CD4-positive, alpha-beta T cell treated with Interleukin-12 subunit alpha and Interleukin-12 subunit beta, for 1 hour (primary cell): ENCODE data around the gene BRD3.

Source experiments
- DNase-seq: peaks from one replicate; pipeline ENCODE4 v3.0.0-alpha.2; 2020

BRD3 gene

DNA sequence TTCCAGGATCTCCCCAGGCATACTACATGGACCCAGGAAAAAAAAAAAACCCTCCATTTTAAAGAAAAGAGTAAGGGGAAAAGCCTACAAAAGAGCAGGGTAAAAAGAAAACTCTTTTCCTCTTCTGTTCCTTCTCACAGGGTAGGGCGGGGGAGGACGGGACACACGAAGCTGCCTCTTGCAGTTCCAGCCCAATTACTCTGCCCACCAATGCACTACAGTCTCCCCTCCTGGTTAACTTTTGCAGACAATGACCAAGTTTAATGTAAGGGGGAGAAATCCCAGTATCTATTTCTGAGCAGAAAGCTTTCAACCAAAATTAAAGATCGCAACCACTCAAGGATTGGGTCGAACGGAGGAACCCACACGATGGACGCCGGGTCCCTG is 1.3 kb downstream of the BRD3 start:
- no peak for DNase-seq

DNA sequence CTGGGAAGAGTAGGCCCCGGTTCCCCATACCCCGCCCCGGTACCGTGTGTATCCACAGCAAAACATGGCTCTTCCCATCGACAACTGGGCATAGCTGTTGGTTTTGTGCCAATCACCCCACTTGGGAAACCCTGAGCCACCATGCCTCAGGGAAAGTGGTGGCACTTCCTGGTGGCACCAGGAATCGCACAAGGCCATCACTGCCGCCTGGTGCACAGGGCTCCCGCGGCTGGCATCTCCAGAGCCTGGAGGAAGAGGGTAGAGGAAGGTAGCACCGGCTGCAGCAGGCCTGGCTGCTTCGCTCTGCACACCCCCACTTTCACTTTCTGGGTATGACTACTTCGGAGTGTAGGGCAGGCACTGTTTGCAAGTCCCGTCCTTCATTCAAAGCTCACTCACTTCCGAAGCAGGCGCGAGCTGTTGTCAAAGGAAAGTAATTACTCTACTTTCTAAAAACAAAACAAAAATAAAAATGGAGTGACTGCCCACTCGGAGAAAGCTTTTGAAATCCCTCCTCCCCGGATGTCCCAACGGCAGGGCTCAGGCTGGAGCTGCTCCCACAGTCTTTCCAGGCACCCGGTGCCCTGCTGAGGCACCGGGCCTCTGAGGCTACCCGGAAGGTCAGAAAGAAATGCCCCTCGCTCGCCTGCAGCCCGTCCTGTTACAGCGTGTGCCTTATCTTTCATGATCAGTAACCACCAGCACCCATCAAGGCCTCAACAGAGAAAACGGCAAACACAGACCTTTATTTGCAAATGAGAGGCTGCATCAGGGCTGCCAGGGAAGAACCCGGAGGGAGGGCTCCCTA is 2.0 kb downstream of the BRD3 start:
- peak; percentile 65 for DNase-seq

DNA sequence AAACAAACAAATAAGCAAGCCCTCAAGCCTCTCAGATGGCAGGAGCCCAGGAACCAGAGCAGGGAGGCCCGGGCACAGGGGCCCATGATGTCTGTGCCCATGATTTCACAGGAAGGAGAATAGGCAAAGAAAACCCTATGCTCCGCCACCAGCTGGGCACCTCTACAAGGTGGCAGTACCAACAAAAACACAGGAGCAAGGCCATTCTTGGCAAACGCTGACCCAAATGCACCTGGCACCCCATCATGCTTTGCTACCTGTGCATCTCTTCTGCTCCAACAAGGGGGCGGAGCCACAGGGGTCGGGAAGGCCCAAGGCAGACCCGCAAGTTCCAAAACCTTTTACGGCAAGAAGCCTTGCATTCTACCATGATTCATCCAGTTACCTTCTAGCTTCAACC is 3.1 kb downstream of the BRD3 start:
- DNase-seq, result no peak

DNA sequence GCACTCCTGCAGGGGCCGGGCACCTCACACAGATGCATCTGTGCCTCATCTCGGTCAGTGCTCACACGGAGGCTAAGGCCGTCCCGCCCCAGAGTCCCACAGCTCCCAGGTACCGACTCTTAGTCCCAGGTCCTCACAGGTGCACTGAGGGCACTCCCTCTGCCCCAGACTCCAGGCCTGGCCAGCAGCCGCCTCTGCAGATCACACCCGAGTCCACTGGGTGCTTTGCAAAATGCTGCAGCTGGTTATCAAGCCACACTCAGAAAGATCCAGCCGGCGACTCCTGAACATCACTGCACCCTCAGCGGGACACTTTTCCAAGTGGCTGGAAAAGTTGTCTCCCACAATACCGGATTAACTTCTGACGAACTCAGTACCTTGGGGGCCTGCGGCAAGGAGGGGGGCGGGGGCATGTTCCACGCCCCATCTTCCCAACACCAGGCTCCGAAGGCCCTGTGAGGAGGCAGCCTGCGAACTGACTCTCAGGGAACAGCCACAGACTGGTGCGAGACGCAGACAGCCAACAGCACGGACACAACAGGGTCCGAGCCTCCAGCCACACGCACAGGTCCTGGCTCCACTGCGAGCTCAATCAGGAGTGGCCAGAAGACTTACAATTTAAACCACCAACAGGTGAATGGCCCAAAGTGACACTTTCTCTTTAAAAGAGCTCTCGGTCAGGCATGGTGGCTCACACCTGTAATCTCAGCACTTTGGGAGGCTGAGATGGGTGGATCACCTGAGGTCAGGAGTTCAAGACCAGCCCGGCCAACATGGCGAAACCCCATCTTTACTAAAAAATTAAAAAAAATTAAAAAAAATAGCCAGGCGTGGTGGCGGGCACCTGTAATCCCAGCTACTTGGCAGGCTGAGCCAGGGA is 4.0 kb downstream of the BRD3 start:
- no peak for DNase-seq

DNA sequence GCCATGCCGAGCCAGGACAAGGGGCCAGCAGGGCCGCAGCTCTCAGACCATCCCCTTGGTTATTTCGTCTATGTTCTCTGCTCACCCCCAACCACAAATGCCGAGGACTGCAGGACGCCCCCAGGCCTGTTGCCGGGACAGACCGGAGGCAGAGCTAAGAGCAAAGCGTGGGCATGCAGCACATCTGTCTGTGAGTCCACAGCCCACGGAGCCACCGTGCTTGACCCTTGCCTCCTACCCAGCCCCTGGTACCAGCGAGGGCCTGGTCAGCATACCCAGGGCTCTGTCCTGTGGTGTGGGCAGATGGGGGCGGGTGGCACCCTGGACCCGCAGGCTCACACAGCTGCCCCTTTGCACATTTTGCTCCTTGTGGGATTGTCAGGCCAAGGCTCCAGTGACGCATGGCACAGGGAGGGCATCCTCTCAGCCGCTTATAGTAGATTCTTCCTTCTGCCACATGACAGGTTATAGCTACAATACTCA is 4.7 kb downstream of the BRD3 start:
- DNase-seq, result no peak

DNA sequence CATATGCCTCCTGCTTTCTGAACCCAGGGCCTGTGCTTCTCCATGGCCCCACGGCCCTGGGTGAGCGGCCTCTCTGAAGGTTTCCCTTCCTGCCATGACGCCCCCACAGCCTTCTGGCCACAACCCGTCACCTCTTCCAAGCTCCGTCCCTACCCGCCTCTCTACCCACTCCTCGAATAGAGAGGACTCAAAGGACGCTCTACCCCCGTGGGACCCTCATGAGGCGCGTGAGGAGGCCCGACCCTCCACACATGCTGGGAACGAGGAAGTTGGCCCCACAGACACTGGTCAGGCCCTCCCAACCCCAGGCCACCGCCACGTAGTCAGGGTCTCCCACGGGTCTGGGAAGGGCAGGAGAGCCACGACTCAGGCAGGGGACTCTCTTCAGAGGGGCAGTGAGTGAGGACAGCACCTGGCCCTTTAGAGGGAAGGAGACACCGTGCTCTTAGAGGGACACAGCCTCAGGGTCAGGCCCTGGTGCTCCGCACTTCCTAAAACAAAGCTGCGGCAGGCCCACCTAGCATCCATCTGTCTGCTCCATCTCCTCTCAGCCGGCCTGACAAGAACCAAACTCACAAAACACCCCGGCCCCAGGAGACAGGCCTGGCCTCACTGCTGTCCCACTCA is 5.3 kb downstream of the BRD3 start:
- no peak for DNase-seq

DNA sequence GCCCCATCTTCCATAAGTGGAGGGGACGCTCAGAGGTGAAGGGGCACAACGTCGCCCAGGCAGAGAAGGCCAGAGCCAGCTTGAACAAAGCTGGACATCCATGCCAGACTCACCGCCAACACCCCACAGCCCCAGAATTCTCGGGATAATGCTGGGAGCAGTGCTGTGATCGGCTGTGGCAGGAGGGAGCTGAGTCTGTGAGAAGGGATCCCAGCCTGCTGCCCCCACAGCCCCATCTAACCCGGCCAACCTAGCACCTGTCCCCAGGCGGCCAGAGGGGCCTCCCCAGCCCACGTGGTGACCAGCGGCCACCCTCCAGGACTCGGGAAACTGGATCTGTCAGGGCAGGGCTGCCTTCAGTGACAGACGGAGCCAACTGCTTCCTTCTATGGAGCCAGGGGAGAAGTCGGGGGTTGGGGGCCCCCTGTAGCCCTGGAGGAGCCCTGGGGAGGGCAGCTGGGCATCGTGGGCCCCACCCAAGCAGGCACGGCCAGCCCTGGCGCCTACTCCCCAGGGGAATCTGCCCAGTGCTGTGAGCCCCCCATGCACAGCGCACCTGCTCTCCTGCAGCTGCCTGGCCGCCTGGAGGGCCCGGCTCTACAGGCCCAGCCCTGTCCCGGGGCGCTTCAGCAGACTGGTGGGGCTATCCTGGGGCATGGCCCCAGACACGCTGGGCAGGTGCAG is 6.0 kb downstream of the BRD3 start:
- no peak for DNase-seq

DNA sequence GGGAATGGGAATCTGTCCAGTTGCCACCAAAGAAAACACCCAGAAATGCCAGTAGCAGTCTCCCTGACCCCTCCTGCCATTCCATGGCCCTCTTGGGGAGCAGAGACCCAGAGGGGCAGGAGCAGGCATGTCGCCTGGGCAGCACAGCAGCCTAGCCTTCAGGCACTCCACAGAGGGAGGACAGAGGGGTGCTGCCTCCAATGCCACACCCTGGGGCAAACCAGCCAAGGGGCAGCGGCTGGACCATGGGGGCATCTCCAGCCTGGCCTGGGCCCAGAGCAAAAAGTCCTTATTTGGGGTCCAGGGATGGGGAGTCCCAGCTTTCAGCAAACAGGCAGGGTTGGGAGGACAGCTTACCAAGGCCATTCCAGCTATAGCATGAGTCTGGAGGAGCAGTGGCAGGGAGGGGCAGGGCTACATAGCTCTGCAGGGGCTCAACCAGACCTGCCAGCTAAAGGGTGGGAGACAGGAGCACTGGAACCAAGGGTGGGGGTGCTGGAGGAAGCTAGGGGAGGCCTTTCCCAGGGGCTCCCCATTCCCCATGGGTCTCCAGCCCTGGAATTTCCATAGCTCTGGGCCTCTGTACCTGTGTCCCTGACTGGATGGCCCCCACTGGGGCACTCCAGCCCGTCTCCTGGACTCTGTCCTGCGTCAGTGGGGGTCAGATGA is 6.7 kb downstream of the BRD3 start:
- DNase-seq, result no peak

DNA sequence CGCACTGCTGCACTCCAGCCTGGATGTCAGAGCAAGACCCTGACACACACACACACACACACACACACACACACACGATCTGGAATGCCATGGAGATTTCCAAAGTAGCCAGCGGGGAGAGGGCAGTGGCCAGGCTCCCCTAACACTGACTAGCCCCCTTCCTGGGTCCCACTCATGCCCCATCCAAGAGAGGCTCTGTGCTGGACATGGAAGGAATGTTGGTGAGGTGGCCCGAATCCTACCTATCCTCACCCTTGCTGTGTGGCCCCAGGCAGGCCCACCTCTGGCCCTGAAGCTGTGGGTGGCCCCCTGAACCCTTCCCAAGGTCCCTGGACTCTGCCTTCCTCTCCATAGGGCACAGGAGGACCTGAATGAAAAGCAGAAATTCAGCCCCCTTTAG is 7.3 kb downstream of the BRD3 start:
- DNase-seq, result no peak

DNA sequence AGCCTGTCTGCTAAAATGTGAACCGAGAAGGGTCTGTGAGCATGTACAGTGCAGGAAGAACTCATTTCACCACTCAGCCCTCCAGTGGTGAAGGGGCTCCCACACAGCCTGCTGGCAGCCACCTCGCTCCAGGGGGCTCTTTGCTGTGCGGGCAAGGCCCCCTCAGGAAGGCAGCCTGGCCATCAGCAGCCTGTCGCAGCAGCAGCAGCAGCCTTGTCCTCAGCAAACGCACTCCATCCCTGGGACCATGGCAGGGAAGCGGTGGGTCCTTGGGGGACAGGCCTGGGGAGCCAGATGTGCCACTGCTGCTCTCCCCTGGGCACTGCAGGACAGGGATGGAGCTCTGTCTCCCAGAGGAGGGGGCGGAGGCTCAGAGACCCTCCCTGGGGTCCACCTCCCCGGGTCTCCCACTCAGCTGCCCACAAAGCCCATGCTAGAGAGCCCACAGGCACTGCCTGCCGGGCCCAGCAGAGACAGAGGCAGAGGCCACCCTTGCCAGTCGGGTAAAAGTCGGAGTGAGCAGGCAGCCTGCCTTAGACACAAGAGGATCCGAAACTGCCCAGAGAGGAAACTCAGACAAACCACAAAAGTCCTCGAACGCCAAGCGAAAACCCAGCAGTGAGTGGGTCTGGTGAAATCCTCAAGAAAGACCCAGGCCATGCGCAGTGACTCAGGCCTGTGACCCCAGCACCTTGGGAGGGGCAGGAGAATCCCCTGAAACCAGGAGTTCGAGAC is 8.0 kb downstream of the BRD3 start:
- DNase-seq, result peak; percentile 16

DNA sequence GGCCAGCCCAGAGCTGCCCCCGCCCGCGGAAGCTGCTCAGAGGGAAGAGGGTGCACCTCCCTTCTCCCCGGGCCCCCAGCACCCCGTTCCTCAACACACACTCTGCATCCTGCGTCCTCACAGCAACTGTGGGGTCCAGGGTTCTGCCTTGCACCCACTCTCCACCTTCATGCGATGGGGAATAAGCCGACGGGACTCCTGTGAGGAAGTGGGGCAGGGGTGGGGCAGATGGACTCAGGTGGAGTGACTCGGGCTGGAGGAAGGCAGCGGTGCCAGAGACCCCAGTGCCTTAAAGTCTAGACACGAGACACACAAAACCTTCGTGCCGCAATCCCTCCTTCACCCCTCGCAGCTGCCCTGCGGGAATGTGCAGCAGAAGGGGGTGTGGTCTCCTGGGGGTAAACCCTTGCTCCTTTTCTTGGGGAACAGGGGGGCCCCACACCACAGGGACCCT is 8.6 kb downstream of the BRD3 start:
- DNase-seq, result no peak

DNA sequence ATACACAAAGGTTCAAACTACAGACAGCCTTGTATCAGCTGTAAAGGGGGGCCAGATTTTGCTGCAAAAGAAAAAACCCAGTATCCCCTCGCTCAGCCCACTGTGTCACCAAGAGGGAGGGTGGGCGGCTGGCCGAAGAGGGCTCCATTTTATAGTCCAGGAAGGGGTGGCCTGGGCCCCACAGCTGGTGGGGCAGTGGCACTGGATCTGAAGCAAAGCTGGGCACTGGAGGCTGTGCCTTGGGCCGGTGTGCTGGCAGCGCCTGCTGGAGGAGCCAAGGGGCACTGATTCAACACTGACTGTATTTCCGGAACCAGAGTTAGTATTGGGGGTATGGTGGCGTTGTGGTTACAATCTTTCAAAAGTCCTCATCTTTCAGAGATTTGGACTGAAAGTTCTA is 9.1 kb downstream of the BRD3 start:
- DNase-seq, result no peak

DNA sequence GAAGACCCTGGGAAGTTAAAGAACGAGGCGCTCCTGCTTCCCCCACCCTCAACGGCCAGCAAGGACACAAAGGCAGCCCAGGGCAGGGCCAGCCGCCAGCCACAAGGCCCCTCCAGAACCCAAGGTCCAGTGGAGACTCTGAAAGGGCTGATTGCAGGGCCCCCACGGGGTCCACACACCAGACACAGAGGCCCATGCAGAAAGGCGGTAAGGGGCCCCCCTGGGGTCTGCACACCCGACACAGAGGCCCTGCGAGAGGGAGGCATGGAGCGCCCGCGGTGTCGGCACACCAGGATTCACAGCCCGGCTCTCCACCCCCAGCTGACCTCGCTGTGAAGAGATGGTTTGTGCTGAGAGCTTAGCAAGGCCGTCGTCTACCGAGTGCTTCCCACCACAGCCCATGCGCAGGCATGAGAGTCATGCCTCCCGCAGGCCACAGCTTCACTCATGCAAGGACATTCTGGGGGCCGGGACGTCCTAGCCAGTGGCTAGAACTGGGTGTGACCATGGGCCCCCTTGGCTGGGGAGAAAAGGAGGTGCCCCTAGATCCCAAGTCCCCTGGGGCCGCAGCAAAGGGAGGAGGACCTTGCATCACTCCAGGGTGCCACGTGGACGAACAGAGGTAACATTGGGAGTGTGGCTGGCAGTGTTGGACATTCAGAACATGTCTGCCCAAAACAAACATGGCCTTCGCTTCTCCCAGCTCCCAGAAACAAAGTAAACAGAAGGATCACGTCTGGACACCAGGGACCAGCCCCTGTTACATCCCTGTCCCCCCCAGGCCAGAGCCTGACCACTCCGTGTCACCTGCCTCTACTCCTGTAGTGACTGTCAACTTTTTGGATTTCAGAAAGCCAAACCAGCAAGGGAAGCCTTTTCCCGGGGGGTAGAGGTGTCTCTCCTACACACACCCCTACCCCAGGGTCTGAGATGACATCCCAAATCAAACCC is 9.8 kb downstream of the BRD3 start:
- DNase-seq, result no peak

DNA sequence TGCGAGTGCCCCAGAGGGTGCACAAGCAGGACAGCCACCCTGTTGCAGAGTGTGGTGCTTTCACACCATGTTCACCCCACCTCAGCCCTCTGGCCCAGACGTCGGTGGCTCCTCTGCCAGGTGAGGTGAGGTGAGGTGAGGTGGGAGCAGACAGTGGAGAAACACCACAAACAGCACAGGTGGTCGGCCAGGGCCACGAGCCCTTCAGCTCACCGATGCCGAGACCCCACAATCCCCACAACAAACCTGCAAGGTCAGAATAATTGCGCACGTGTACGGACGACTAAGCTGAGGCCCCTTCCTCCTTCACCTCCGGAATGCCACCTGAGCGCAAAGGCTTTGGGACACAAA is 10.5 kb downstream of the BRD3 start:
- no peak for DNase-seq

DNA sequence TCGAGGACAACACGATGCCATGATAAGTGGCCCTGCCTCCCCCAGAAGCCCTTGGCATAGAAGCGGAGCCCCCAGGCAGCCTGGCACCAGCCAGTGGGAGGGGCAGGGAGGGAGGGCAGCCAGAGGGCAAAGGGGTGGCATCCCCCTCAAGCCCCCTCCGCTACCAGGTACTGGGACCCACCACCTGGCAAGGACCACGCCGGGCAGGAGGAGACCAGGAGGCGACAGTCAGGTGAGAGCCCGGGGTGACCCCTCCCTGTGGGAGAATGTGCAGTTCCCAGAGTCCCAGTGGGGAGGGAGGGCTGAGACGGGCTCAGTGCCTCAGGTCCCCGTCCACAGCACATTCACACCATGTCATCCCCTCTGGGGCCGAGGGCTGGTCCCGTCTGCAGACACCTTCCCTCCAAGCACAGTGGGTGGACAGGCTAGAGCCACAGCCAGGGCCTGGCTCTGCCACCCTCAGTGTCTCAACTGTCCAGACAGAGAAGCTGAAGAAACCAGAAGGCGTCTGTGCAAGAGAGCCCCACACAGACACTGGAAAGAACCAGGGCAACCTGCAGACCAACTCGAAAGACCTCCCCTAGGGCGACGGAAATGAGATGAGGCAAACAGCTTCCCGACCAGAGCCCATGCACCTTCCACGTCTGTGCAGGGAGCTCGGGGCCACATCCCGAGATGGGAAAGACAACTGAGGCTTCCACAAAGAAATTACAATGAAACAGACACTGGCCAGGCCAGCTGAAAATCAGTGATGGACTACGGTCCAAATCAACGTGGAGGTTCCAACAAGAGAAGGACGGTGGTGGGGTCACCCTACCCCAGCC is 11.1 kb downstream of the BRD3 start:
- no peak for DNase-seq

DNA sequence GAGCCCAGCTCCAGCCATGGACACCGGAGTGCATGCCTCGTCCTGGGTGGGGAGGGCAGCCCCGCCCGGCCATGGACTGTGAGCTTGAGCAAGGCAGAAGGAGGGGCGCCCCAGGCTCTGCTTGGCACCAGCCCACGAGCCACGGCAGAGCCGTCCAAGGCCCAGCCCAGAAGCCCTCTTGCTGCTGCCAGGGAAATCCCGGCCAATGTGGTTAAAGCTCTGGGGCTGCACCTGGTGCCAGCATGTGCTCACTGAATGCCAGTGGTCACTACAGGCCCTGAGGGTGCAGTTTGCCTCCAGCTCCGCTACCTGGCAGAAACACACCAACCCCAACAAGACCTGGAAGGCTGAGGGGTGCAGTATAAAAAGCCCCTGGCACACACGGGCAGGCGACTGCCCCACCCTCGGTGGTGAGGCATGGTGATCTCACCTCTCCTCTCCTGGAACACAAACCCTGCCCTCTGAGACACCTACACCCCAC is 11.8 kb downstream of the BRD3 start:
- no peak for DNase-seq

DNA sequence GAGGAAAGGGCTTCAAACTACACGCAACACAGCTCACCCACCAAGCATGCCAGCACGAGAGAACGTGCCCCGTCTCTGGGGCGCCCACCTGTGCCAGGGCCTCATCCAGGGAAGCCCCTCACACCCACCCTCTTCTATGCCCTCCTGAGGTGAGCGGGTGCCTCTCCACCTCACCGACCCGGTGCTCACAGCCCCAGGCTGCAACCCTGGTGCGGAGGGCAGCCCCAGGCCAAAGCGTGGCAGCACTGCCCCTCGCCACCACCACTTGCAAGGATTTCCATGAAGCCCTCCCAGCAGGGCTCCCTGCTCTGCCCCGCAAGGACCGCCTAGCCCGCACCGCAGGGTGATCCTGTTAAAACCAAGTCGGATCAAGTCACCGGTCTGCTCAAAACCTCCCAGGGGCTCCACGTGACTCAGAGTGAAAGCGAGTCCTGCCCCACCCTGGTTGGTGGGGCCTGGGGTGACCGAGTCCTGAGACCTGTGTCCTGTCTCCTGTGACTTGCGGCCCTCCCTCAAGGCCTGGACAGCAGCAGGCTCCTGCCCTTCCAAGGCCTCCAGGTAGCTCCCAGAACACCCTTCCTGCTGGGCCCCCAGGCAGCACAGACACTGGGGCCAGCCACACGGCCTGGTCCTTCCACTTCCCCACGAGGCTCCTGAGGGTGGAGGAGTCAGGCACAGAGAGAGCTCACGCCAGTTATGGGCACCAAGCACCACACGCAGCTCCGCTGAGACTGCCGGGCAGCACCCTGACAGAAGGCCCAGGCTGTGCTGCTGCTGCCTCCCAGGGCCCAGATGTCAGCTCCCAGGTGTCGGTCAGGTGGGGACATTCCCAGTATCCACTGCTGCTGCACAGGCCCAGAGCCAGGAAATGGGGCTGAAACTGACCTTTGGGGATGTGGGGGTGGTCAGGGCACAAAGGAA is 12.7 kb downstream of the BRD3 start:
- no peak for DNase-seq
